HT1080 (cell line): ENCODE measurements around the gene PSPN. TPM values are rescaled to one million over a fixed set of nuclear protein-coding genes. Genes with fewer than 3 reads are reported as not detected.

Experiments used
- DNase-seq: peaks from one replicate; pipeline ENCODE4 v3.0.0-alpha.2; 2015; ENCODE audit warnings: low read depth
- small RNA-seq: library from RNA; depleted of rRNA; stranded (forward); fragments of <200 nt; gene quantifications from one replicate; pipeline ENCODE3, GENCODE V24; 2014
- total RNA-seq: library from RNA; depleted of rRNA; stranded (reverse); fragments of >200 nt; shearing (Covaris generic); gene quantifications from 2 replicates; pipeline ENCODE4 v1.2.3, GENCODE V29; 2014; rRNA removed

The PSPN gene
- total RNA-seq, 1 experiment from 2014 or later: 2.0 TPM

DNA sequence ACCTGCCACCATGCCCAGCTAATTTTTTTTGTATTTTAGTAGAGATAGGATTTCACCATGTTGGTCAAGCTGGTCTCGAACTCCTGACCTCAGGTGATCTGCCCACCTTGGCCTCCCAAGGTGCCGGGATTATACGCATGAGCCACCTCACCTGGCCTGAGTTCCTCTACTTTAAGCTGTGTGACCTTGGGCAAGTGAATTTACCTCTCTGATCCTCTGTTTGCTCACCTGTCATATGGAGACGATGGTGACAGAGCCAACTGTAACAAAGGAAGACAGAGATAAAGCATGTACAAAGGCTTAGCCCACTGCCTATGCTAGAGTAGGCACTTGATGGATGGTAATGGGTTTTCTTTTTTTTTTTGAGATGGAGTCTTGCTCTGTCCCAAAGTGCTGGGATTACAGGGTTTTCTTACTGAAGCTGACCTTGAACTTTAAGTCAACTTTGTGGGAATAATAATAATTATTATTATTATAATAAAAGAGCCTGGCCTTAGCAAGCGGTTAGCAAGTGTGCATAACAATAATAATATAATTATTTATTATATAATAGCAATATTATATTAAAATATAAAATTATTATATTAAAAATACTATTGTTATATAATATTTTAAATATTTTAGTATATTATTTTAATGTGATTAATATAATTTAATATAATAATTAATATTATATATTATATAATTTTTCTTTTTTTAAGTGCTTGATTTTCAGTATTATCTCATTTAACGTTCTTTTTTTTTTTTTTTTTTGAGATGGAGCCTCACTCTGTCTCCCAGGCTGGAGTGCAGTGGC lies 41.0 kb downstream of the PSPN start:
- DNase-seq: no peak

DNA sequence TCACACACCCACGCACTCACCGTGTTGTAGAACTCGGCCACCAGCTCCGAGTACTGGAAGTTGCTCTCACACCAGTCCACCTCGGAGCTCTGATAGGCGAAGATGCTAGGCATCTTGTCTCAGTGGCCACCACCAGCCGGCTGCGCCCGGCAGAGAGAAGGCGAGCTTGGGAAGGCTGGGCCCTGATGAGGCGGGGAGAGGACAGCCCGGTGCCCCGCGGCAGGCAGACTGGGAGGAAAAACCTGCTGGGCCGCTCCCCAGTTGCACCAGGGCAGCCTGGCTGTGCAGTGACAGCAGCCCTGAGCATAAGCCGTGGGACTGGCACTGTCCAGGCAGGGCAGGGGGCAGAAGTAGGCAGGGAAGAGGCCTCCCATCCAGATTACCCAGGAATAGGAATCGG lies 42.3 kb downstream of the PSPN start, which contains the start of gene ACER1:
TSS of gene ACER1 (minus strand) at position 174 of the 400 bp plus-strand sequence. CDS start at position 113, 61 bp downstream.
- no peak for DNase-seq

DNA sequence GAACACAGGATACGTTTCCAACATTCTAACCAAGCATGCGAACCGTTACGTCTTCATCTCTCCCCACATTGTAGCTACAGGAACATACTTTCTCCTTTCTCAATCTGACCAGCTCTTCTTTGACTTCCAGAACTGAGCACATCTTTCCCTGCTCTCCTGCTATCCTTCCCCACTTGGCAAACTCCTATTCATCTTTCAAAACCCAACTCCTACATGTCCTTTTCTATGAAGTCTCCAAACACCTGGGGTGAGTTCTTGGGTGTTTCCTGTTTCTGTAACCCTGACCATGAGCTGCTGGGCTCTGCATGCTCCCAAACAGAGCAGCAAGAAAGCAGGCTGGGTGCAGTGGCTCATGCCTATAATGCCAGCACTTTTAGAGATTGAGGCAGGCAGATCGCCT lies 48.9 kb downstream of the PSPN start:
- no peak for DNase-seq

DNA sequence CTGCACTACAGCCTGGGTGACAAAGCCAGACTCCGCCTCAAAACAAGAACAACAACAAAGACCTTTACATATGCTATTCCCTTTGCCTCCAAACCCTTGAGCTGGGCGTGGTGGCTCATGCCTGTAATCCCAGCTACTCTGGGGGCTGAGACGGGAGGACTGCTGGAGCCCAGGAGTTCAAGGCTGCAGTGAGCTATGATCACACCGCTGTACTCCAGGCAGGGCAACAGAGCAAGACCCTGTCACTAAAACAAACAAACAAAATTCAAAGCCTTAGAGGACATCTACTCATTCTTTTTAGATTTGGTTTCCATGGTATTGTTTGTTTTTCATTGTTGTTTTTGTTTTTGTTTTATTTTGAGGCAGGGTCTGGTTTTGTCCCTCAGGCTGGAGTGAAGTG lies 50.1 kb downstream of the PSPN start:
- DNase-seq: no peak

Small RNA genes lying within 50 kb of the gene (small RNA-seq; reads per million reads assigned to genes)
- gene MIR6790: not detected
- not detected for gene MIR6885

Other genes starting within 250 kb of the PSPN start
- gene ACSBG2, start 240.3 kb downstream of the PSPN start, total RNA-seq: not detected in 2 replicates
- gene MLLT1, start 96.0 kb downstream of the PSPN start, total RNA-seq: 18.0 and 30.0 TPM in 2 replicates
- not detected in 2 replicates for gene ACER1, start 42.3 kb downstream of the PSPN start, total RNA-seq
- gene CLPP, start 14.4 kb downstream of the PSPN start, total RNA-seq: 141 and 155 TPM in 2 replicates
- gene ALKBH7, start 3.1 kb downstream of the PSPN start, total RNA-seq: 15.0 and 20.3 TPM in 2 replicates
- gene GTF2F1, start 17.2 kb upstream of the PSPN start, total RNA-seq: 68.4 and 73.1 TPM in 2 replicates
- 207 and 270 TPM in 2 replicates for gene KHSRP, start 48.9 kb upstream of the PSPN start, total RNA-seq
- gene SLC25A41, start 57.8 kb upstream of the PSPN start, total RNA-seq: 0.18 TPM in 1 of 2 replicates, not detected in the other
- gene SLC25A23, start 83.9 kb upstream of the PSPN start, total RNA-seq: 34.8 and 39.5 TPM in 2 replicates
- not detected in 2 replicates for gene CRB3, start 88.3 kb upstream of the PSPN start, total RNA-seq
- 0.06 TPM in 1 of 2 replicates, not detected in the other for gene DENND1C, start 105.9 kb upstream of the PSPN start, total RNA-seq
- gene TUBB4A, start 126.4 kb upstream of the PSPN start, total RNA-seq: 0.60 and 1.9 TPM in 2 replicates
- gene TNFSF9, start 155.1 kb upstream of the PSPN start, total RNA-seq: 35.7 and 45.9 TPM in 2 replicates
- gene CD70, start 215.2 kb upstream of the PSPN start, total RNA-seq: 136 and 156 TPM in 2 replicates